Amygdala (tissue), 56 donors: ENCODE results near the gene CCDC92B.
"Not testable (repeated sequence)": the region's sequence is repeated elsewhere in the genome, so short reads cannot be mapped to it uniquely, and the experiment has no call there.

ENCODE experiments used
- DNase-seq, 56 donors: peaks; one replicate each; lab custom pipeline; 2025; lab: John Stamatoyannopoulos, UW

Gene CCDC92B

GRCh38 chr17:2691965-2692780, 57.3 kb downstream of the CCDC92B start:
- DNase-seq, result no peak

GRCh38 chr17:2691069-2691871, 58.2 kb downstream of the CCDC92B start:
- no peak for DNase-seq

DNA sequence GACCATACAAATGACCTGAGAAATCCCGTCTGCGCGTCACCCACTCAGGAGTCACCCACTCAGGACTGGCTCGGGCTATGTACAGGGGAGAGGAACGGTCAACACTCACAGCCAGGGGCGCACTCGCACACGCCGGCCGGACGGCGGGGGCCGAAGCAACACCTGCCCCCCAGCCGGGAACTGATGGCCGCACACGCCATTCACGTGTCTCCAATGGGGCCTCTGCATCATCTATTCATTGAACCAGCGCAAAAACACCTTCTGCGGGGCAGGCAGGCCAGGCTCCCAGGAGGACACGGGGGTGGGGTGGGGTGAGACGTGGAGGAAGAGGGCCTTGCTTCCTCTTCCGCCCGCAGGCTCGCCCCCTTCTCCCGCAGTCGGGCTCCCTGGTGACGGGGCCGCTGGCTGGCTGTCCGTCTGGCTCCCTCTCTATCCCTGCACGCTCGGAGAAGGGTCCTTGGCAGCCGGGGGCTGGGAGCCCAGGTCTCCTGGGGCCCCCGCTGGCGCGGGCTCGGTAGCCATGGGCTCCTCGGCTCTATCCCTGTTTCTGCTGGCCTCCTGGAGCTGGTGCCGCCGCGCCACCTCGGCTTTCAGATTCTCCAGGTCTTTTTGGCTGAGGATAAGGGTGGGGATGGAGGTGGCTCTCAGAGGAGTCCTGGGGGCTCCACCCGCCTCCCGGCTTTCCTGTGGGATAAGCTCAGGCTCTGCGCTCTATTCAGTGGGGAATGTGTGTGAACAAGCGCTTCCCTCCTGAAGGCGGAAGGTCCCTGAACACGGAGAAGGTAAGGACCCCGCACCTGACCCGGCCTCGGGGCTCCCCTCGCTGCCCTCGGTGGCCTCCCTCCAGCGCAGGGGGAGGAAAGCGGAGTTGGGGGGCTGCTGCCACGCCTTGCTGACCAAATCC, 59.0 kb downstream of the CCDC92B start:
- DNase-seq, result no peak

DNA sequence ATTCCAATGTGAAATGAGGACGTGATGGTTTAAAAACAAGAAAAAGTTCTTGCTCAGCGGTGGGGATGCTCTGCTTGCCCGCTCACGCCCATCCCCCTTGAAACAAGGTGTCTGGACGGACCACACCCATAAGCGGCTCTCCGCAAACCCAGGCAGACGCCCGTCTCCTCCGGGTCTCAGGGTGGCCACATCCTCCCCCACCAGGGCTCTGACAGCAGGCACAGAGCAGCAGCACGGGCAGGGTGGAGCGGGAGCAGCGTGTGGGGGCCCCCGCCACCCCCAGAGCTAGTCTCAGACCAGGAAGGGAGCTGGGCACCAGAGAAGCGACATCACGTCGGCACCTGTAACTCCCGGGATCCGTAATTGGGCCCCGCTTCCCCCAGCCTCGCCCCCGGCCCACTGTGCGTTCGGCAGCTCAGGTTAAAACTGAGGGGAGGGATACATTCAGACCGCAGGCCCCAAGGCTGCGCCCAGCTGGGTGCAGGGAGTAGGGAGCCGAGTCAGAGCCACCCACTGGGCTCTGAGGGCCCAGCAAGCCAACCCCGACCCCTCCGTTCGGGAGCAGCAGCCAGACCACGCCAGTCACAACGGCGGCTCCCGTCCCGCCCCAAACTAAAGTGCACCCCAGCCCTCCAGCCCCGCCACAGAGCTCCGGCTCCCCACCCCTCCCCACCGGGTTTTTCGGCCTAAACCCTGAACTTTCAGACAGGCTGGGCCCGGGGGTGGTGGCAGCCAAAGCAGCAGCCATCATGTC, 59.9 kb downstream of the CCDC92B start:
- no peak for DNase-seq

- DNase-seq, result no peak
Observed at GRCh38 chr17:2688351-2689342, 60.8 kb downstream of the CCDC92B start.

GRCh38 chr17:2687074-2687418, 62.4 kb downstream of the CCDC92B start:
- no peak for DNase-seq

- DNase-seq, result no peak
Observed at GRCh38 chr17:2685696-2686095, 63.8 kb downstream of the CCDC92B start.

- no peak for DNase-seq
Observed at GRCh38 chr17:2684549-2684948, 64.9 kb downstream of the CCDC92B start.

DNA sequence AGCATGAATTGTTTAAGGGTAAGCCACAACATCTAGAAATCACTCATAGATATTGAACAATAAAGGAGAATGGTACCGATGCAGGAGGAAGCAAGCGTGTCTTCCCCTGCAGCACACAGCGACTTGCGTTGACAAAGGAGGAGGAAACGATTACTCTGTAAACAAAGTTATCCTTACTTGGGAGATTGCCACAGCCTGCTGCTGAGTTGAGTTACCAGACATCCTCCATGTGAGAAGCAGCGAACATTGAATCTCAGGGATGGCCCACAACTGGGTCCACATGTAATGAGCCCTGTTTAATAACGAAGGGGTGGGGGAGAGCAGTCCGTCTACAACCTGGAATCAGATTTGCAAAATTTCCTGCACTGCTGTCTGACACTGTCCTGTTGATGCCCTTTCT, 65.5 kb downstream of the CCDC92B start:
- DNase-seq, result no peak

DNA sequence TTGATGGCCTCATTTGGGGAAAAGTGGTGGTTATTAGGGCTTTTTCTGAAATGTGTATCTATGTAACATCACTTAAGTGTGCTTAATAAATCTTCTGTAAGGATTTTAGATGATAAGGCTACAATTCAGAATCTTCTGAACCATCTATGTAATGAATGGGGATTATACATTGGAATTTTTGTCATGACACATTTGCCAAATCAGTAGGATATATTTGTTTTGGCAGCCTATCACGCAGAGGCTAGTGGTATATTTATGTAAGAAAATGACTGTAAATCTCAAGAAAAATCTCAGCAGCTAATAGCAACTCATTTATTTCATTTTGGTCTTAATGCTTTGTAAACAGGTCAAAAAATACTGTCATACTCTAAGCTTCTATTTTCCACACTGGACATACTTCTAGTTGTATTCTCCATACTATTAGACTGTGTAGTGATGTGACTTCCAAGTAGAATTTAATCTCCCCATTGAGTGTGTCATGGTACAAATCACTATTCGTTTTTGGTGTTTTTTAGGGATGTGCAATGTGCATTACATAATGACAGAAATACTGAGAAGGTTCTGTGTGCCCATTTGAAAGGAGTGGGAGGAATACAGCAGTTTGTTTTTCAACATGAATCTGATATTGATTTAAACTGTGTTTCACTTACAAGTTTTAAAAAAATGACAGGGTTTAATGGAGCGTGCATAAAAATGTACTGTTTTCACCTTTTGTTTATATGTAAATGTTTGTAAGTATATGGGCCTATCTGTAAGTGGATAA, 67.1 kb downstream of the CCDC92B start:
- DNase-seq, result no peak

DNA sequence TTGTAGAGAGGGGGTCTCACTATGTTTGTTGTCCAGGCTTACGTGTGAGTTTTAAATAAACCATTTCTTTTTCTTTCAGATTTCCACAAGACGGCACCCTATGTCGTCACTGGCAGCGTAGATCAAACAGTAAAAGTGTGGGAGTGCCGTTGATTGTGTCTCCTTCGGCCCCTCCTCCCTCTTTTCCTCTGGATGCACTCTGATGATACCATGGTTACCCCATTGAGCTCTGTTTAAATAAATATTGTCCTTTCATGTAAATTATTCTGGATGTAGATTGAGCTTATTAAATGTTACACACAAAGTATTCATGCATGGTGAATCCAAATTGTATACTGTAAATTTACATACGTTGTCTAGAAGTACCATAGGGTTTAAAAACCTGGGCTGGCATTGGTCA, 67.8 kb downstream of the CCDC92B start:
- DNase-seq, result no peak

DNA sequence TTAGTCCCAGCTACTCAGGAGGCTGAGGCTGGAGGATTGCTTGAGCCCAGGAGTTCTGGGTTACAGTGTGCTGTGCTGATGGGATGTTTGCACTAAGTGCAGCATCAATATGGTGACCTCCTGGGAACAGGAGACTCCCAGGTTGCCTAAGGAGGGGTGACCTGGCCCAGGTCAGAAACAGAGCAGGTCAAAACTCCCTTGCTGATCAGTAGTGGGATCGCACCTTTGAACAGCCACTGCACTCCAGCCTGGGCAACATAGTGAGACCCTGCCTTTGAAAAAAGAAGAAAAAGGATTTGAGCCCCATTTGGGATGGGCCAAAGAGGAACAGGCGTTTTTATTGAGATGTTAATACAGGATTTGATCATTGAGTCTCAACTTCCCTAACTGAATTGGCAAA, 68.5 kb downstream of the CCDC92B start:
- no peak for DNase-seq

- not testable (repeated sequence) for DNase-seq
Observed at GRCh38 chr17:2679247-2679646, 70.2 kb downstream of the CCDC92B start.
